Measurements from ENCODE around the gene CNDP1. TPM values are rescaled to one million over a fixed set of nuclear protein-coding genes. Genes with fewer than 3 reads are reported as not detected.

The CNDP1 gene
- polyA plus RNA-seq, 1 donor from 2014 or later = 2.1 TPM

DNA sequence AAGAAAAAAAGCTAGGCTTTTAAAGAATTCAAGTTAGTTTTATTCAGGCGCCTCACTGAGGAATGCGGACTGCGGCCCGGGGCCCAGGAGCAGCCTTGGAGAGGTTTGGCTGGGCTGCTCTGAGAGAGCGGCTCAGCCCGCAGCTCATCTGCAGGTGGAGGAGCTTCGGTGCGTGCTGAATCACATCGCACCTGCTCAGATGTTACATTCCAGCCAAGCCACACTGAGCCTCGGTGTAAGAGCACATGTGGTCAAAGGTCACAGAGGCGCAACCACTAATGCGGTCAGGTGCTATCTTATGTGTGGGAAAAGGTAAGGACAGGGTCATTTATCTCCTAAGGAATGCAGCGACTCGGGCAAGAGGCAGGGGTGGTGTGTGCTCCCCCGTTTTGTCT is 17.1 kb upstream of the CNDP1 start:
- H3K9me2 ChIP-seq (ENCODE audit: insufficient read depth, low read length) = no peaks in the 10 kb centered on the region

DNA sequence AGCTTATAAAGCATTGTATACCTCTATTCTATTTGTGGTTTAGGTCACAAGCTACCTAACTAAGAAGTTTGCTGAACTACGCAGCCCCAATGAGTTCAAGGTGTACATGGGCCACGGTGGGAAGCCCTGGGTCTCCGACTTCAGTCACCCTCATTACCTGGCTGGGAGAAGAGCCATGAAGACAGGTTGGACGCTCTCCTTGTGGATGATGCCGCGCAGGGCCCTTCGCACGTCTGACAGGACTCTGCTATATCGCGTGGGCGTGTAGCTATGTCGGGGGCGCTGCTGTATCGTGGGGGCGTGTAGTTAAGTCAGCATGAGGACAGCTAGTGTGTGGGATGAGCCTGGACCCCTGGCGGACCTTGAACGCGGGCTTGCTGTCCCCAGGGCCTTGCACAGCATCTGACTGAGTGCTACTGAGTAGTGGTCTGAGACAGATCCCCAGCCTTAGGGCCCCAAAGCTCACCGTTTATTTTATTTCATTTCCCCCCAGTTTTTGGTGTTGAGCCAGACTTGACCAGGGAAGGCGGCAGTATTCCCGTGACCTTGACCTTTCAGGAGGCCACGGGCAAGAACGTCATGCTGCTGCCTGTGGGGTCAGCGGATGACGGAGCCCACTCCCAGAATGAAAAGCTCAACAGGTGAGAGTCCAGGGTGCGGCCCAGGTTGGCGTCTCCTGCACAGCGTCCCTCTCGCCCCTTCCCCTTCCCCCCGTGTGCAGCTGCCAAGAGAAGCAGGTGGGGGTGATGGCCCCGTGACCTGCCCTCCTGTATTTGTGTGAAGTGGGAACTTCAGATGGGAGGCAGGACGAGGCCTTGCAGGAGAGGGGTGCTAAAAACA is 15.6 kb upstream of the CNDP1 start:
- H3F3A ChIP-seq (ENCODE audit: insufficient read depth, low read length, poor library complexity, severe bottlenecking) = no peaks in the 10 kb centered on the region
- H3K36me3 ChIP-seq (ENCODE audit: insufficient read depth, low read length) = no peaks in the 10 kb centered on the region
- H3K27ac ChIP-seq (ENCODE audit: low read length) = no peak overlapping the region

More for the DNA sequence above, 17.1 kb upstream of the CNDP1 start:
- Histone ChIP-seq H3F3A (ENCODE audit: insufficient read depth, low read length, poor library complexity, severe bottlenecking) (no peaks in the 10 kb centered on the region), H3K27me3 (ENCODE audit: insufficient read depth, low read depth, low read length) (no peaks in the 10 kb centered on the region), H3K9ac (ENCODE audit: low read length) (no peak overlapping the region), H2AFZ (ENCODE audit: low read depth, low read length) (no peak overlapping the region), H3K4me2 (ENCODE audit: low read length) (no peak overlapping the region), H3K4me3 (ENCODE audit: low read length) (no peak overlapping the region), H3K9me3 (ENCODE audit: low read length) (no peaks in the 10 kb centered on the region), H4K20me1 (ENCODE audit: insufficient read depth) (no peaks in the 10 kb centered on the region), H3K36me3 (ENCODE audit: insufficient read depth, low read length) (no peaks in the 10 kb centered on the region), H3K79me2 (replicated peaks; ENCODE audit: insufficient read depth, low read length) (no peaks in the 10 kb centered on the region), H3K27ac (ENCODE audit: low read length) (no peak overlapping the region)
- TF ChIP-seq, protein P1, sequence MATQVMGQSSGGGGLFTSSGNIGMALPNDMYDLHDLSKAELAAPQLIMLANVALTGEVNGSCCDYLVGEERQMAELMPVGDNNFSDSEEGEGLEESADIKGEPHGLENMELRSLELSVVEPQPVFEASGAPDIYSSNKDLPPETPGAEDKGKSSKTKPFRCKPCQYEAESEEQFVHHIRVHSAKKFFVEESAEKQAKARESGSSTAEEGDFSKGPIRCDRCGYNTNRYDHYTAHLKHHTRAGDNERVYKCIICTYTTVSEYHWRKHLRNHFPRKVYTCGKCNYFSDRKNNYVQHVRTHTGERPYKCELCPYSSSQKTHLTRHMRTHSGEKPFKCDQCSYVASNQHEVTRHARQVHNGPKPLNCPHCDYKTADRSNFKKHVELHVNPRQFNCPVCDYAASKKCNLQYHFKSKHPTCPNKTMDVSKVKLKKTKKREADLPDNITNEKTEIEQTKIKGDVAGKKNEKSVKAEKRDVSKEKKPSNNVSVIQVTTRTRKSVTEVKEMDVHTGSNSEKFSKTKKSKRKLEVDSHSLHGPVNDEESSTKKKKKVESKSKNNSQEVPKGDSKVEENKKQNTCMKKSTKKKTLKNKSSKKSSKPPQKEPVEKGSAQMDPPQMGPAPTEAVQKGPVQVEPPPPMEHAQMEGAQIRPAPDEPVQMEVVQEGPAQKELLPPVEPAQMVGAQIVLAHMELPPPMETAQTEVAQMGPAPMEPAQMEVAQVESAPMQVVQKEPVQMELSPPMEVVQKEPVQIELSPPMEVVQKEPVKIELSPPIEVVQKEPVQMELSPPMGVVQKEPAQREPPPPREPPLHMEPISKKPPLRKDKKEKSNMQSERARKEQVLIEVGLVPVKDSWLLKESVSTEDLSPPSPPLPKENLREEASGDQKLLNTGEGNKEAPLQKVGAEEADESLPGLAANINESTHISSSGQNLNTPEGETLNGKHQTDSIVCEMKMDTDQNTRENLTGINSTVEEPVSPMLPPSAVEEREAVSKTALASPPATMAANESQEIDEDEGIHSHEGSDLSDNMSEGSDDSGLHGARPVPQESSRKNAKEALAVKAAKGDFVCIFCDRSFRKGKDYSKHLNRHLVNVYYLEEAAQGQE (IDR thresholded peaks at IDR 0.05; ENCODE audit: borderline replicate concordance) = no peak
- no peak for TF ChIP-seq EP300 (conservative IDR thresholded peaks at IDR 0.05; ENCODE audit: poor library complexity, severe bottlenecking)
- no peak for TF ChIP-seq RAD21 (conservative IDR thresholded peaks at IDR 0.05)

DNA sequence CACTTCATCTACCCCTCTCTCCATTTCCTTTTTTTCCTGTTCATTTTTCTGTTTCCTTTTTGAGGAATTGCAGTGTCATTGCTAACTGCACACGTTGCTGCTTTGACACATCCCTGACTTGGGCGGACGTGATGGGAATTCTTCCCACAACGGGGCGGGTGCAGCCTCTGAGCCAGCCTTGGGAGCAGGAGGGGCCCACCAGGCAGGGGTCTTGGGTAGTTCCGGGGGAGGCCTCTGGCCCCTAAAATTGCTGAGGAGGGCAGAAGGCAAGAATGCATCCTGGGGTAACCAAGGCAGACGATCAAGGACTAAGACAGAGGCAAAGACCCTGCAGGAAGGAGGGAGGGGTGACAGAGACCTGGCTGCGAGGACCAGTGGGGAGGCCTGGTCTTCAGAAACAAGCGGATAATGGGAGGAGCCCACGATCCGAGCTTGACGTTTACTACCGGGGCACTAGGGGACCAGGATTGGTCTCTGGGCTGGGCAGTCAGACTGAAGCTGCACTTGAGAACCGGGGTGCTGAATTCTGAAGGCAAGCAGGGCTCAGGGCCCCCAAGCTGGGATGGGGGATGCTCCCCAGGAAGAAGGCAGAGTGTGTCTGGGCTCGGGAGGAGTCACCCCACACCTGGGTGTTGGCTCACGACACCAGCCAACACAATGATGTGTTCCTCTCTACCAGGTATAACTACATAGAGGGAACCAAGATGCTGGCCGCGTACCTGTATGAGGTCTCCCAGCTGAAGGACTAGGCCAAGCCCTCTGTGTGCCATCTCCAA is 14.8 kb upstream of the CNDP1 start:
- Histone ChIP-seq H3F3A (ENCODE audit: insufficient read depth, low read length, poor library complexity, severe bottlenecking) (no peaks in the 10 kb centered on the region), H3K9ac (ENCODE audit: low read length) (no peak overlapping the region), H3K4me2 (ENCODE audit: low read length) (no peak overlapping the region), H3K36me3 (ENCODE audit: insufficient read depth, low read length) (no peaks in the 10 kb centered on the region), H3K4me3 (ENCODE audit: low read length) (no peak overlapping the region), H3K9me2 (ENCODE audit: insufficient read depth, low read length) (no peaks in the 10 kb centered on the region), H3K27me3 (ENCODE audit: insufficient read depth, low read depth, low read length) (no peaks in the 10 kb centered on the region), H3K79me2 (replicated peaks; ENCODE audit: insufficient read depth, low read length) (no peaks in the 10 kb centered on the region), H3K9me3 (ENCODE audit: low read length) (no peaks in the 10 kb centered on the region), H4K20me1 (ENCODE audit: insufficient read depth) (no peaks in the 10 kb centered on the region), H2AFZ (ENCODE audit: low read depth, low read length) (no peak overlapping the region), H3K27ac (ENCODE audit: low read length) (no peak overlapping the region)
- TF ChIP-seq EP300 (conservative IDR thresholded peaks at IDR 0.05; ENCODE audit: poor library complexity, severe bottlenecking) = no peak
- TF ChIP-seq, protein P2, sequence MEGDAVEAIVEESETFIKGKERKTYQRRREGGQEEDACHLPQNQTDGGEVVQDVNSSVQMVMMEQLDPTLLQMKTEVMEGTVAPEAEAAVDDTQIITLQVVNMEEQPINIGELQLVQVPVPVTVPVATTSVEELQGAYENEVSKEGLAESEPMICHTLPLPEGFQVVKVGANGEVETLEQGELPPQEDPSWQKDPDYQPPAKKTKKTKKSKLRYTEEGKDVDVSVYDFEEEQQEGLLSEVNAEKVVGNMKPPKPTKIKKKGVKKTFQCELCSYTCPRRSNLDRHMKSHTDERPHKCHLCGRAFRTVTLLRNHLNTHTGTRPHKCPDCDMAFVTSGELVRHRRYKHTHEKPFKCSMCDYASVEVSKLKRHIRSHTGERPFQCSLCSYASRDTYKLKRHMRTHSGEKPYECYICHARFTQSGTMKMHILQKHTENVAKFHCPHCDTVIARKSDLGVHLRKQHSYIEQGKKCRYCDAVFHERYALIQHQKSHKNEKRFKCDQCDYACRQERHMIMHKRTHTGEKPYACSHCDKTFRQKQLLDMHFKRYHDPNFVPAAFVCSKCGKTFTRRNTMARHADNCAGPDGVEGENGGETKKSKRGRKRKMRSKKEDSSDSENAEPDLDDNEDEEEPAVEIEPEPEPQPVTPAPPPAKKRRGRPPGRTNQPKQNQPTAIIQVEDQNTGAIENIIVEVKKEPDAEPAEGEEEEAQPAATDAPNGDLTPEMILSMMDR (IDR thresholded peaks at IDR 0.05; ENCODE audit: poor library complexity, severe bottlenecking) = no peak
- no peak for TF ChIP-seq RAD21 (conservative IDR thresholded peaks at IDR 0.05)
- TF ChIP-seq, protein P1 (IDR thresholded peaks at IDR 0.05; ENCODE audit: borderline replicate concordance) = no peak
- TF ChIP-seq SMC3 (conservative IDR thresholded peaks at IDR 0.05; ENCODE audit: poor library complexity) = no peak
- TF ChIP-seq POLR2AphosphoS5 (IDR thresholded peaks at IDR 0.05) = no peak
- no peak for TF ChIP-seq MXI1 (conservative IDR thresholded peaks at IDR 0.05; ENCODE audit: poor library complexity, severe bottlenecking)
- no peak for TF ChIP-seq EZH2 (IDR thresholded peaks at IDR 0.05; ENCODE audit: borderline replicate concordance, insufficient read depth, low read length, poor library complexity, severe bottlenecking)
- TF ChIP-seq TAF1 (IDR thresholded peaks at IDR 0.05; ENCODE audit: low read depth) = no peak

More for the DNA sequence above, 15.6 kb upstream of the CNDP1 start:
- no peak overlapping the region for H2AFZ ChIP-seq (ENCODE audit: low read depth, low read length)
- no peaks in the 10 kb centered on the region for H3K9me3 ChIP-seq (ENCODE audit: low read length)
- no peak for TF ChIP-seq POLR2AphosphoS5 (IDR thresholded peaks at IDR 0.05)
- H3K4me3 ChIP-seq (ENCODE audit: low read length) = no peak overlapping the region
- no peak overlapping the region for H3K9ac ChIP-seq (ENCODE audit: low read length)
- H3K9me2 ChIP-seq (ENCODE audit: insufficient read depth, low read length) = no peaks in the 10 kb centered on the region
- H4K20me1 ChIP-seq (ENCODE audit: insufficient read depth) = no peaks in the 10 kb centered on the region
- H3K79me2 ChIP-seq (replicated peaks; ENCODE audit: insufficient read depth, low read length) = no peaks in the 10 kb centered on the region
- no peaks in the 10 kb centered on the region for H3K27me3 ChIP-seq (ENCODE audit: insufficient read depth, low read depth, low read length)
- H3K4me2 ChIP-seq (ENCODE audit: low read length) = no peak overlapping the region
